Mucosa of descending colon (tissue), 3 donors: ENCODE measurements around the gene CLEC19A. TPM values are rescaled to one million over a fixed set of nuclear protein-coding genes. Genes with fewer than 3 reads are reported as not detected.

ENCODE experiments used
- ATAC-seq: fragments of 200-7000 bp; cut with Tn5 transposase; one replicate; pipeline ENCODE4 v1.9.1; 2020; ENCODE audit warnings: mild to moderate bottlenecking, moderate library complexity
- DNase-seq, 3 donors: peaks; one replicate each; pipeline ENCODE4 v3.0.0-alpha.2; 2020
- H3K36me3 ChIP-seq: fragments of 200-600 bp; one replicate; pipeline ENCODE4 v1.8.0; 2021; ENCODE audit warnings: low read depth, mild to moderate bottlenecking
- H3K4me1 ChIP-seq: fragments of 200-600 bp; one replicate; pipeline ENCODE4 v1.8.0; 2021; ENCODE audit warnings: low read depth, mild to moderate bottlenecking
- H3K4me3 ChIP-seq: fragments of 200-600 bp; one replicate; pipeline ENCODE4 v1.8.0; 2021; ENCODE audit warnings: mild to moderate bottlenecking
- H3K9me3 ChIP-seq: fragments of 200-600 bp; one replicate; pipeline ENCODE4 v1.8.0; 2021; ENCODE audit warnings: mild to moderate bottlenecking
- CTCF ChIP-seq: fragments of 200-600 bp; IDR thresholded peaks from one replicate; pipeline ENCODE4 v1.8.0; 2022; ENCODE audit warnings: antibody characterized with exemption, mild to moderate bottlenecking
- intact Hi-C, 2 donors: fragments of 100-400 bp; cut with DNase I in 1 of 2; cut with micrococcal nuclease in 1 of 2; formaldehyde crosslinking; loops; one replicate each; pipeline versions ENCODE4 v1.11.0 to v1.11.1; 2022; cut with DNase I, micrococcal nuclease
- total RNA-seq, 3 donors: library from RNA; stranded (reverse); fragmentation: NEBNext Ultra II Directional in 2 of 3; extraction: Animal tissue kit (Norgen Biotek cat#: 25700) in 2 of 3; gene quantifications; one replicate each; pipeline versions ENCODE4 v1.2.1 to v1.2.4, GENCODE V29; 2021 to 2023
- donor health status: DM: no; HTN: no; CAD: no; lungs with moderate emphysema.
- donor health status: DM: no; HTN: no; CAD: no.
- donor health status: DM: no; HTN: yes; CAD: no.

CLEC19A gene
- total RNA-seq, 3 donors from 2014 or later: not detected

GRCh38 chr16:19240494-19240893 lies 45.0 kb upstream of the CLEC19A start:
- no peak overlapping the region for H3K4me3 ChIP-seq
- peaks cover 6% of the 10 kb centered on the region for H3K4me1 ChIP-seq
- no peak for ATAC-seq
- intact Hi-C loops: no loop called here
- no peaks in the 10 kb centered on the region for H3K36me3 ChIP-seq
- TF ChIP-seq CTCF: no peak
- no peak for DNase-seq
- H3K9me3 ChIP-seq: peaks cover 5% of the 10 kb centered on the region

GRCh38 chr16:19241512-19241911 lies 44.0 kb upstream of the CLEC19A start:
- Histone ChIP-seq H3K4me1 (peaks cover 6% of the 10 kb centered on the region), H3K4me3 (no peak overlapping the region), H3K9me3 (no peaks in the 10 kb centered on the region), H3K36me3 (no peaks in the 10 kb centered on the region)
- ATAC-seq: no peak
- intact Hi-C loops: no loop called here
- TF ChIP-seq CTCF: no peak
- DNase-seq: no peak

GRCh38 chr16:19242186-19242585 lies 43.3 kb upstream of the CLEC19A start:
- intact Hi-C loops: no loop called here
- Histone ChIP-seq H3K4me1 (no peaks in the 10 kb centered on the region), H3K4me3 (no peak overlapping the region), H3K9me3 (no peaks in the 10 kb centered on the region), H3K36me3 (no peaks in the 10 kb centered on the region)
- no peak for TF ChIP-seq CTCF
- no peak for DNase-seq
- no peak for ATAC-seq

- no peak for DNase-seq
- intact Hi-C loops: no loop called here
- Histone ChIP-seq H3K9me3 (no peaks in the 10 kb centered on the region), H3K4me1 (no peaks in the 10 kb centered on the region), H3K4me3 (no peak overlapping the region), H3K36me3 (no peaks in the 10 kb centered on the region)
- no peak for ATAC-seq
- no peak for TF ChIP-seq CTCF
Observed at GRCh38 chr16:19242987-19243575, 42.5 kb upstream of the CLEC19A start.

- peak in 2 of 3 donors; percentile 35 to 49 for DNase-seq
- TF ChIP-seq CTCF: no peak
Observed at GRCh38 chr16:19245326-19245925, 40.1 kb upstream of the CLEC19A start.

More at GRCh38 chr16:19245326-19245925, 40.1 kb upstream of the CLEC19A start:
- H3K9me3 ChIP-seq: no peaks in the 10 kb centered on the region
- peak; percentile 91 for ATAC-seq
- no peaks in the 10 kb centered on the region for H3K4me1 ChIP-seq
- H3K4me3 ChIP-seq: no peak overlapping the region
- H3K36me3 ChIP-seq: no peaks in the 10 kb centered on the region
- intact Hi-C loops: no loop called here
